HEK293 (cell line): ENCODE results near the gene PIP4K2B.

Experiments
- EGR2 ChIP-seq: fragments of 450-650 bp; formaldehyde crosslinking; IDR thresholded peaks from 2 replicates; pipeline ENCODE4 v1.5.1; 2016; ENCODE audit warnings: low read depth, missing biosample characterization, missing genetic modification characterization
- MZF1 ChIP-seq: fragments of 450-650 bp; formaldehyde crosslinking; IDR thresholded peaks from 2 replicates; pipeline ENCODE4 v1.5.1; 2017; ENCODE audit warnings: missing biosample characterization, missing genetic modification characterization, borderline replicate concordance
- RBAK ChIP-seq: fragments of 450-650 bp; formaldehyde crosslinking; IDR thresholded peaks from 2 replicates; pipeline ENCODE4 v1.5.1; 2016; ENCODE audit warnings: missing biosample characterization, missing genetic modification characterization
- SALL2 ChIP-seq: fragments of 450-650 bp; formaldehyde crosslinking; IDR thresholded peaks from 2 replicates; pipeline ENCODE4 v1.5.0; 2017; ENCODE audit warnings: missing biosample characterization, mild to moderate bottlenecking, missing genetic modification characterization, borderline replicate concordance
- SCRT2 ChIP-seq: fragments of 450-650 bp; formaldehyde crosslinking; IDR thresholded peaks from 2 replicates; pipeline ENCODE4 v1.5.1; 2016; ENCODE audit warnings: missing biosample characterization, missing genetic modification characterization
- SETDB1 ChIP-seq: IDR thresholded peaks from one replicate; pipeline ENCODE4 v1.6.1; 2017; ENCODE audit warnings: mild to moderate bottlenecking, low read length, moderate library complexity, mixed read lengths; ENCODE audit not compliant: insufficient read length
- TCF7L2 ChIP-seq: IDR thresholded peaks from 2 replicates; pipeline ENCODE4 v1.6.1; 2011; ENCODE audit warnings: low read depth, mild to moderate bottlenecking, inconsistent platforms, low read length, moderate library complexity, borderline replicate concordance
- YY1 ChIP-seq: fragments of 450-650 bp; formaldehyde crosslinking; IDR thresholded peaks from 2 replicates; pipeline ENCODE4 v1.5.1; 2018; ENCODE audit warnings: missing biosample characterization, missing genetic modification characterization
- ZBTB8A ChIP-seq: fragments of 450-650 bp; formaldehyde crosslinking; IDR thresholded peaks from 2 replicates; pipeline ENCODE4 v1.5.1; 2016; ENCODE audit warnings: missing biosample characterization, missing genetic modification characterization
- ZEB2 ChIP-seq: fragments of 450-650 bp; formaldehyde crosslinking; IDR thresholded peaks from 2 replicates; pipeline ENCODE4 v1.5.1; 2016; ENCODE audit warnings: missing biosample characterization, missing genetic modification characterization
- ZFP37 ChIP-seq: fragments of 450-650 bp; formaldehyde crosslinking; IDR thresholded peaks from 2 replicates; pipeline ENCODE4 v1.5.1; 2016; ENCODE audit warnings: missing biosample characterization, missing genetic modification characterization
- ZIC2 ChIP-seq: fragments of 450-650 bp; formaldehyde crosslinking; IDR thresholded peaks from 2 replicates; pipeline ENCODE4 v1.5.1; 2016; ENCODE audit warnings: missing biosample characterization, missing genetic modification characterization
- ZNF121 ChIP-seq: fragments of 450-650 bp; formaldehyde crosslinking; IDR thresholded peaks from 2 replicates; pipeline ENCODE4 v1.5.1; 2016; ENCODE audit warnings: missing biosample characterization, missing genetic modification characterization
- ZNF140 ChIP-seq: fragments of 450-650 bp; formaldehyde crosslinking; IDR thresholded peaks from 2 replicates; pipeline ENCODE4 v1.5.1; 2016; ENCODE audit warnings: missing biosample characterization, missing genetic modification characterization
- ZNF16 ChIP-seq: fragments of 450-650 bp; formaldehyde crosslinking; IDR thresholded peaks from 2 replicates; pipeline ENCODE4 v1.5.1; 2016; ENCODE audit warnings: low read depth, missing biosample characterization, missing genetic modification characterization
- ZNF239 ChIP-seq: fragments of 450-650 bp; formaldehyde crosslinking; IDR thresholded peaks from 2 replicates; pipeline ENCODE4 v1.5.1; 2016; ENCODE audit warnings: missing biosample characterization, missing genetic modification characterization
- ZNF394 ChIP-seq: fragments of 450-650 bp; formaldehyde crosslinking; IDR thresholded peaks from 2 replicates; pipeline ENCODE4 v1.5.1; 2016; ENCODE audit warnings: missing biosample characterization, missing genetic modification characterization, mild to moderate bottlenecking, moderate library complexity, borderline replicate concordance
- ZNF433 ChIP-seq: fragments of 450-650 bp; formaldehyde crosslinking; IDR thresholded peaks from 2 replicates; pipeline ENCODE4 v1.5.1; 2016; ENCODE audit warnings: missing biosample characterization, missing genetic modification characterization, low read depth
- ZNF548 ChIP-seq: fragments of 450-650 bp; formaldehyde crosslinking; IDR thresholded peaks from 2 replicates; pipeline ENCODE4 v1.5.1; 2016; ENCODE audit warnings: missing biosample characterization, missing genetic modification characterization
- ZNF555 ChIP-seq: fragments of 450-650 bp; formaldehyde crosslinking; conservative IDR thresholded peaks from 2 replicates; pipeline ENCODE4 v1.5.1; 2017; ENCODE audit warnings: missing biosample characterization, mild to moderate bottlenecking, missing genetic modification characterization, inconsistent platforms
- ZNF585B ChIP-seq: fragments of 450-650 bp; formaldehyde crosslinking; IDR thresholded peaks from 2 replicates; pipeline ENCODE4 v1.5.1; 2016; ENCODE audit warnings: missing biosample characterization, missing genetic modification characterization
- ZNF623 ChIP-seq: fragments of 450-650 bp; formaldehyde crosslinking; IDR thresholded peaks from 2 replicates; pipeline ENCODE4 v1.5.1; 2016; ENCODE audit warnings: missing biosample characterization, missing genetic modification characterization
- ZXDB ChIP-seq: fragments of 450-650 bp; formaldehyde crosslinking; IDR thresholded peaks from 2 replicates; pipeline ENCODE4 v1.5.1; 2016; ENCODE audit warnings: missing biosample characterization, missing genetic modification characterization
- TF ChIP-seq, protein P1 (sequence below): fragments of 450-650 bp; formaldehyde crosslinking; IDR thresholded peaks from 2 replicates; pipeline ENCODE4 v1.5.1; 2016; ENCODE audit warnings: missing biosample characterization, missing genetic modification characterization, borderline replicate concordance
- TF ChIP-seq, protein P2 (sequence below): fragments of 450-650 bp; formaldehyde crosslinking; IDR thresholded peaks from 2 replicates; pipeline ENCODE4 v1.5.1; 2017; ENCODE audit warnings: missing biosample characterization, missing genetic modification characterization
- TF ChIP-seq, protein P3 (sequence below): fragments of 450-650 bp; formaldehyde crosslinking; IDR thresholded peaks from 2 replicates; pipeline ENCODE4 v1.5.1; 2016; ENCODE audit warnings: missing biosample characterization, missing genetic modification characterization
- TF ChIP-seq, protein P4 (sequence below): fragments of 450-650 bp; formaldehyde crosslinking; IDR thresholded peaks from 2 replicates; pipeline ENCODE4 v1.5.1; 2016; ENCODE audit warnings: missing biosample characterization, missing genetic modification characterization
- TF ChIP-seq, protein P5 (sequence below): fragments of 450-650 bp; formaldehyde crosslinking; IDR thresholded peaks from 2 replicates; pipeline ENCODE4 v1.5.1; 2016; ENCODE audit warnings: missing biosample characterization, missing genetic modification characterization

The PIP4K2B gene

DNA sequence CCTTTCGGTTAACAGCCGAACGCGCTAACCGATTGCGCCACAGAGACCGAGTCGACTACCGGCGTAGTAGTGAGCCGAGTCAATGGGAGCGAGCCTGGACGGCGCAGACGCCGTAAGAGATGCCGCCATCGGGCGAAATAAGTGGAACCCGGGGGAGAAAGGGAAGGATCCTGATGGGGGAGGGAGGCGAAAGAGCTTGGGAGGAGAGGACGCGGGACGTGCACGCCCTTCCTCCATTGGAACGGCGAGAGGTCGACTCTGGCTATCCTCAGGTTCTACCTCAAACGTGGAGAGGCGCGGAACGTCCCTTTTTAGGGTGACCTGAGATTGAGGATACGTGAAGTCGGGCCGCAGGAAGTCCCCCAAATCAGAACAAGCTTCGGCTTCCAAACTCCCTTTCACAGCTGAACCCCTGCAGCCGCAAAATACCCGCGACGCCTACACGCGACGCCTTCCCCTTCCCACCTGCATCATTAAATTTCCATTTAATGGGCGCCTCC is 47.5 kb downstream of the PIP4K2B start (continued):
- TF ChIP-seq, protein P1, sequence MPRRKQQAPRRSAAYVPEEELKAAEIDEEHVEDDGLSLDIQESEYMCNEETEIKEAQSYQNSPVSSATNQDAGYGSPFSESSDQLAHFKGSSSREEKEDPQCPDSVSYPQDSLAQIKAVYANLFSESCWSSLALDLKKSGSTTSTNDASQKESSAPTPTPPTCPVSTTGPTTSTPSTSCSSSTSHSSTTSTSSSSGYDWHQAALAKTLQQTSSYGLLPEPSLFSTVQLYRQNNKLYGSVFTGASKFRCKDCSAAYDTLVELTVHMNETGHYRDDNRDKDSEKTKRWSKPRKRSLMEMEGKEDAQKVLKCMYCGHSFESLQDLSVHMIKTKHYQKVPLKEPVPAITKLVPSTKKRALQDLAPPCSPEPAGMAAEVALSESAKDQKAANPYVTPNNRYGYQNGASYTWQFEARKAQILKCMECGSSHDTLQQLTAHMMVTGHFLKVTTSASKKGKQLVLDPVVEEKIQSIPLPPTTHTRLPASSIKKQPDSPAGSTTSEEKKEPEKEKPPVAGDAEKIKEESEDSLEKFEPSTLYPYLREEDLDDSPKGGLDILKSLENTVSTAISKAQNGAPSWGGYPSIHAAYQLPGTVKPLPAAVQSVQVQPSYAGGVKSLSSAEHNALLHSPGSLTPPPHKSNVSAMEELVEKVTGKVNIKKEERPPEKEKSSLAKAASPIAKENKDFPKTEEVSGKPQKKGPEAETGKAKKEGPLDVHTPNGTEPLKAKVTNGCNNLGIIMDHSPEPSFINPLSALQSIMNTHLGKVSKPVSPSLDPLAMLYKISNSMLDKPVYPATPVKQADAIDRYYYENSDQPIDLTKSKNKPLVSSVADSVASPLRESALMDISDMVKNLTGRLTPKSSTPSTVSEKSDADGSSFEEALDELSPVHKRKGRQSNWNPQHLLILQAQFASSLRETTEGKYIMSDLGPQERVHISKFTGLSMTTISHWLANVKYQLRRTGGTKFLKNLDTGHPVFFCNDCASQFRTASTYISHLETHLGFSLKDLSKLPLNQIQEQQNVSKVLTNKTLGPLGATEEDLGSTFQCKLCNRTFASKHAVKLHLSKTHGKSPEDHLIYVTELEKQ (tag by site-specific recombination): no peak
- TF ChIP-seq ZNF16 (tag by site-specific recombination): no peak
- TF ChIP-seq ZXDB (tag by site-specific recombination): 0 out of 2 replicates have a peak, but pooled peaks have one; percentile 12
- no peak for TF ChIP-seq TCF7L2
- no peak for TF ChIP-seq ZNF585B
- peak; percentile 96 for TF ChIP-seq ZEB2
- TF ChIP-seq MZF1: peak; percentile 58; the same call in 1 of the 2 replicates
- TF ChIP-seq EGR2: no peak
- no peak for TF ChIP-seq ZNF121 (tag by site-specific recombination)
- 0 out of 2 replicates have a peak, but pooled peaks have one; percentile 1 for TF ChIP-seq SALL2
- no peak for TF ChIP-seq SCRT2 (tag by site-specific recombination)
- TF ChIP-seq ZNF239: no peak
- no peak for TF ChIP-seq SETDB1
- no peak for TF ChIP-seq ZNF140 (tag by site-specific recombination)
- no peak for TF ChIP-seq ZNF555 (tag by site-specific recombination)
- TF ChIP-seq, protein P2, sequence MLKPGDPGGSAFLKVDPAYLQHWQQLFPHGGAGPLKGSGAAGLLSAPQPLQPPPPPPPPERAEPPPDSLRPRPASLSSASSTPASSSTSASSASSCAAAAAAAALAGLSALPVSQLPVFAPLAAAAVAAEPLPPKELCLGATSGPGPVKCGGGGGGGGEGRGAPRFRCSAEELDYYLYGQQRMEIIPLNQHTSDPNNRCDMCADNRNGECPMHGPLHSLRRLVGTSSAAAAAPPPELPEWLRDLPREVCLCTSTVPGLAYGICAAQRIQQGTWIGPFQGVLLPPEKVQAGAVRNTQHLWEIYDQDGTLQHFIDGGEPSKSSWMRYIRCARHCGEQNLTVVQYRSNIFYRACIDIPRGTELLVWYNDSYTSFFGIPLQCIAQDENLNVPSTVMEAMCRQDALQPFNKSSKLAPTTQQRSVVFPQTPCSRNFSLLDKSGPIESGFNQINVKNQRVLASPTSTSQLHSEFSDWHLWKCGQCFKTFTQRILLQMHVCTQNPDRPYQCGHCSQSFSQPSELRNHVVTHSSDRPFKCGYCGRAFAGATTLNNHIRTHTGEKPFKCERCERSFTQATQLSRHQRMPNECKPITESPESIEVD (tag by site-specific recombination): no peak
- no peak for TF ChIP-seq ZNF433 (tag by site-specific recombination)
- no peak; the same call in 1 of the 2 replicates for TF ChIP-seq ZNF623 (tag by site-specific recombination)
- no peak for TF ChIP-seq ZNF548 (tag by site-specific recombination)
- TF ChIP-seq, protein P3, sequence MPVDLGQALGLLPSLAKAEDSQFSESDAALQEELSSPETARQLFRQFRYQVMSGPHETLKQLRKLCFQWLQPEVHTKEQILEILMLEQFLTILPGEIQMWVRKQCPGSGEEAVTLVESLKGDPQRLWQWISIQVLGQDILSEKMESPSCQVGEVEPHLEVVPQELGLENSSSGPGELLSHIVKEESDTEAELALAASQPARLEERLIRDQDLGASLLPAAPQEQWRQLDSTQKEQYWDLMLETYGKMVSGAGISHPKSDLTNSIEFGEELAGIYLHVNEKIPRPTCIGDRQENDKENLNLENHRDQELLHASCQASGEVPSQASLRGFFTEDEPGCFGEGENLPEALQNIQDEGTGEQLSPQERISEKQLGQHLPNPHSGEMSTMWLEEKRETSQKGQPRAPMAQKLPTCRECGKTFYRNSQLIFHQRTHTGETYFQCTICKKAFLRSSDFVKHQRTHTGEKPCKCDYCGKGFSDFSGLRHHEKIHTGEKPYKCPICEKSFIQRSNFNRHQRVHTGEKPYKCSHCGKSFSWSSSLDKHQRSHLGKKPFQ (tag by site-specific recombination): peak; percentile 12; the same call in 1 of the 2 replicates
- TF ChIP-seq ZBTB8A (tag by site-specific recombination): peak; percentile 90
- TF ChIP-seq YY1 (tag by site-specific recombination): peak; percentile 80
- peak; percentile 84; the same call in 1 of the 2 replicates for TF ChIP-seq ZFP37 (tag by site-specific recombination)
- peak; percentile 59 for TF ChIP-seq ZIC2 (tag by site-specific recombination)
- TF ChIP-seq ZNF394 (tag by site-specific recombination): peak; percentile 55; the same call in 1 of the 2 replicates
- TF ChIP-seq, protein P4, sequence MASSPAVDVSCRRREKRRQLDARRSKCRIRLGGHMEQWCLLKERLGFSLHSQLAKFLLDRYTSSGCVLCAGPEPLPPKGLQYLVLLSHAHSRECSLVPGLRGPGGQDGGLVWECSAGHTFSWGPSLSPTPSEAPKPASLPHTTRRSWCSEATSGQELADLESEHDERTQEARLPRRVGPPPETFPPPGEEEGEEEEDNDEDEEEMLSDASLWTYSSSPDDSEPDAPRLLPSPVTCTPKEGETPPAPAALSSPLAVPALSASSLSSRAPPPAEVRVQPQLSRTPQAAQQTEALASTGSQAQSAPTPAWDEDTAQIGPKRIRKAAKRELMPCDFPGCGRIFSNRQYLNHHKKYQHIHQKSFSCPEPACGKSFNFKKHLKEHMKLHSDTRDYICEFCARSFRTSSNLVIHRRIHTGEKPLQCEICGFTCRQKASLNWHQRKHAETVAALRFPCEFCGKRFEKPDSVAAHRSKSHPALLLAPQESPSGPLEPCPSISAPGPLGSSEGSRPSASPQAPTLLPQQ (tag by site-specific recombination): peak; percentile 42; the same call in 1 of the 2 replicates
- TF ChIP-seq, protein P5, sequence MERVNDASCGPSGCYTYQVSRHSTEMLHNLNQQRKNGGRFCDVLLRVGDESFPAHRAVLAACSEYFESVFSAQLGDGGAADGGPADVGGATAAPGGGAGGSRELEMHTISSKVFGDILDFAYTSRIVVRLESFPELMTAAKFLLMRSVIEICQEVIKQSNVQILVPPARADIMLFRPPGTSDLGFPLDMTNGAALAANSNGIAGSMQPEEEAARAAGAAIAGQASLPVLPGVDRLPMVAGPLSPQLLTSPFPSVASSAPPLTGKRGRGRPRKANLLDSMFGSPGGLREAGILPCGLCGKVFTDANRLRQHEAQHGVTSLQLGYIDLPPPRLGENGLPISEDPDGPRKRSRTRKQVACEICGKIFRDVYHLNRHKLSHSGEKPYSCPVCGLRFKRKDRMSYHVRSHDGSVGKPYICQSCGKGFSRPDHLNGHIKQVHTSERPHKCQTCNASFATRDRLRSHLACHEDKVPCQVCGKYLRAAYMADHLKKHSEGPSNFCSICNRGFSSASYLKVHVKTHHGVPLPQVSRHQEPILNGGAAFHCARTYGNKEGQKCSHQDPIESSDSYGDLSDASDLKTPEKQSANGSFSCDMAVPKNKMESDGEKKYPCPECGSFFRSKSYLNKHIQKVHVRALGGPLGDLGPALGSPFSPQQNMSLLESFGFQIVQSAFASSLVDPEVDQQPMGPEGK (tag by site-specific recombination): peak; percentile 87
- no peak for TF ChIP-seq RBAK (tag by site-specific recombination)
